Measurements from ENCODE around the gene XIAP. TPM values are rescaled to one million over a fixed set of nuclear protein-coding genes. Genes with fewer than 3 reads are reported as not detected.
"Not testable (repeated sequence)": the region's sequence is repeated elsewhere in the genome, so short reads cannot be mapped to it uniquely, and the experiment has no call there.

The XIAP gene
- polyA plus RNA-seq, 12 donors, result 30.6 to 39.2 (median 33.9) TPM; not detected in 1

DNA sequence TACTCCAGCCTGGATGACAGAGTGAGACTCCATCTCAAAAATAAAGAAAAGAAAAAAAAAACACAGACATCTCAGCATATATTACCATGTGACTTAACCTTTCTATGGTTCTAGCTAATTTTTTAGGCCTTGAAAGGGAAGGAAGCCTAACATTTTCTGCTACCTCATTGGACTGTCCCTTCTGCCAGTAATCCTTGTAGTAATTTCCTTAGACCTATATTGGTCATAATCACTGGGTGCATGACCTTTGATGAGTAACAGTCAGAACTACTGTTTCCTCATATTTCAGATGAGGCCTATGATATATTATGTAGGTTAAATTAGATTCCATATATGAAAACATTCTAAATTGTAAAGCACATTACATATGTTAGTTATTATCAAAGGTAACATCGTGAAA is 9.6 kb downstream of the XIAP start:
- DNase-seq, result no peak

DNA sequence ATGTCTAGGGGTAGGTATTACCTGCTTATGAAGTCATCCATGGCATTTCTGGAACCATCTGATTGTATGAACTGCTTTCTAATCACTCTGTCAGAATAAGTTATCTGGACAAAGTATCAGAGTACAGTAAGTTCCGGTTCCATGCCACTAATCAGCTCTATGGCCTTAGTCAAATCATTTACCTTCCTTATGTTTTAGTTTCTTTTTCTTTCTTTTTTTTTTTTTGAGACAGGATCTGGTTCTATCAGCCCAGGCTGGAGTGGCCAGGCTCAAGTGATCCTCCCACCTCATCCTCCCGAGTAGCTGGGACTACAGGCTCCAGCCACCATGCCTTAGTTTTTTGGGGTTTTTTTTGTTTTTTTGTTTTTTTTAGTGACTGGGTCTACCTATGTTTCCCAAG is 11.5 kb downstream of the XIAP start:
- DNase-seq, result no peak

DNA sequence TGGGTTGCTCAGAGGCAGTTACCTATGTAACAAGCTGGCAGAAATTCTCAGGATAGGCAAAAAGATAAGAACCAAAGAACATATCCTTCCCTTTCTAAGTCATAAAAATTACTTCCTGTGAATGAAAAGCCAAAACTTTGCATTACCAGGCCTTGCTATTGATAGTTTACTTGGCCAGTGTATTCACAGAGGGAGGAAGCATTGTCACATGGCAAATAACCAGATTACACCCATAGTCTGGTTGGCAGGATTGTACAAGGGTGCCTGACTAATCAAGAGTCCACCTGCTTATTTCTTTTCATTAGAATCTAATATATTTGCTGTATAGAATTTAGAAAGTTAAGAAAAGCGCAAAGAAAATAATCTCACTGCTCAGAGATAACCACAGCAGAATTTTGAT is 14.1 kb downstream of the XIAP start:
- DNase-seq, result no peak

GRCh38 chrX:123876177-123876576 is 16.3 kb downstream of the XIAP start:
- DNase-seq, result no peak

DNA sequence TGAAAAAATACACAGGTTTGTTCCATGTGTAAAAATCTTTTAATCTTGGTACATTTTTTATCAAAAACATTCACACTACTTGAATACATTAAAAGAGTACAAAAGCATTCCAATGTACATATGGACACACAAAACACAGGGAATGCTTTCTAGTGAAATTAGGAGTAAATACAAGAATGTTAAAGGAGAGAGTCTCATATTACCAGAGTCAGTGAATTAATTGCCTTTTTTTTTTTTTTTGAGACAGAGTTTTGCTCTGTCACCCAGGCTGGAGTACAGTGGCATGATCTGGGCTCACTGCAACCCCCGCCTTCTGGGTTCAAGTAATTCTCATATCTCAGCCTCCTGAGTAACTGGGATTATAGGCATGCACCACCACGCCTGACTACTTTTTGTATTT is 17.0 kb downstream of the XIAP start:
- DNase-seq, result no peak

DNA sequence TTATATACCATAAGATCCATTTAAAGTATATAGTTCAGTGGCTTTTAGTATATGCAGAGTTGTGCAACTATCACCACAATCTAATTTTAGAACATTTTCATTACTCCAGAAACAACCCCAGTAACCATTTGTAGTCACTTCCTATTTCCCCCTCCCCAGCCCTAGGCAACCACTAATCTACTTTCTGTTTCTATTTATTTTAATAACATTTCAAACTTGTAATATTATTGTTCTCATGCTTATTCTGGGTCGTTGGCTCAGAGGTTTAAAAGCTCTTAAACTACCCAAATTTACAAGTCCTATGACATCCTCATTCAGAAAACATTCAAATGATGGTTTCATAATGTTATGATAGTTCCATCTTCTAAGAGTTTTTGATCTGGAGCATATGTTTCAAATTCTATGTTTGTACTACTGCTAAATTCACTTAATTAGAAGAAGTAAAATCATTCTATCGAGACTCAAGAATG is 18.4 kb downstream of the XIAP start:
- no peak for DNase-seq

GRCh38 chrX:123881330-123881729 is 21.5 kb downstream of the XIAP start:
- no peak for DNase-seq

- DNase-seq, result peak; percentile 45
Measured at GRCh38 chrX:123882391-123882790, 22.5 kb downstream of the XIAP start.

- no peak for DNase-seq
Measured at GRCh38 chrX:123884809-123885408, 25.1 kb downstream of the XIAP start.

DNA sequence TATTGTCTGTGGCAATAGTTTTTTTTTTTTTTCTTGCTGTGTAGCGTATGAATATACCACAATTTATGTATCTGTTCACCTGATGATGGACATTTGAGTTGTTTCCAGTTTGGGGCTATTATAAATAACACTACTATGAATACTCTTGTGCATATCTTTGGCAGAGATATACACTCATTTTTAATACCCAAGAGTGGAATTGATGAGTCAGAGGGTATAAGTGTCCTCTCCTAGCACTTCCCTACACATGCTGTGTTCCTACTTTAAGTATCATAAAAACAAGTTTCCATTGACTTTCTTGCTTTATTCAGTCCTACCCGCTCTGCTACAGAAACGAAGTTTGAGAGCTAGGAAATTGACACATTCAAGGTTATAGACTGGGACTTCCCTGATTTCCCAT is 39.8 kb downstream of the XIAP start:
- no peak for DNase-seq

GRCh38 chrX:123903261-123903660 is 43.4 kb downstream of the XIAP start:
- not testable (repeated sequence) for DNase-seq

- no peak for DNase-seq
Measured at GRCh38 chrX:123905332-123905731, 45.5 kb downstream of the XIAP start.

DNA sequence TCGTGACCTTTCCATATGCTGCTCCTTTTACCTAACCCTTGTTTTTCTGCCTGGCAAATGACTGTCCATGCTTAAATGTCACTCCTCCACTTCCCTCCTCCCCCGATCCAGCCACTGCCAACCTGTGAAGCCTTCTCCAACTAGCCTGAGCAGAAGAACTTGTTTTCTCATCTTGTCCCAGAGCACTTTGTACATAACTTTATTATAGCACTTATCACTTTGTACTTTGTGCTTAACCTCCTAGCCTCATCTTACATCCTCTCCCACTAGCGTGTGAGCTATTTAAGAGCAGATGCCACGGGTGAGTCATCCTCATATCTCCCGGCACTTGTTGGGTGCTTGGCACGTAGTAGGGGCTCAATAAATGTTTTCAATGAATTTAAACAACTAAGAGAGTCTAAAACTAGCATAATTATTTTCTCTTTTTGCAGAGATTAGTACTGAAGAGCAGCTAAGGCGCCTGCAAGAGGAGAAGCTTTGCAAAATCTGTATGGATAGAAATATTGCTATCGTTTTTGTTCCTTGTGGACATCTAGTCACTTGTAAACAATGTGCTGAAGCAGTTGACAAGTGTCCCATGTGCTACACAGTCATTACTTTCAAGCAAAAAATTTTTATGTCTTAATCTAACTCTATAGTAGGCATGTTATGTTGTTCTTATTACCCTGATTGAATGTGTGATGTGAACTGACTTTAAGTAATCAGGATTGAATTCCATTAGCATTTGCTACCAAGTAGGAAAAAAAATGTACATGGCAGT is 46.9 kb downstream of the XIAP start:
- DNase-seq, result no peak

GRCh38 chrX:123909523-123909922 is 49.7 kb downstream of the XIAP start:
- no peak for DNase-seq

GRCh38 chrX:123917069-123917468 is 57.2 kb downstream of the XIAP start:
- DNase-seq, result no peak

DNA sequence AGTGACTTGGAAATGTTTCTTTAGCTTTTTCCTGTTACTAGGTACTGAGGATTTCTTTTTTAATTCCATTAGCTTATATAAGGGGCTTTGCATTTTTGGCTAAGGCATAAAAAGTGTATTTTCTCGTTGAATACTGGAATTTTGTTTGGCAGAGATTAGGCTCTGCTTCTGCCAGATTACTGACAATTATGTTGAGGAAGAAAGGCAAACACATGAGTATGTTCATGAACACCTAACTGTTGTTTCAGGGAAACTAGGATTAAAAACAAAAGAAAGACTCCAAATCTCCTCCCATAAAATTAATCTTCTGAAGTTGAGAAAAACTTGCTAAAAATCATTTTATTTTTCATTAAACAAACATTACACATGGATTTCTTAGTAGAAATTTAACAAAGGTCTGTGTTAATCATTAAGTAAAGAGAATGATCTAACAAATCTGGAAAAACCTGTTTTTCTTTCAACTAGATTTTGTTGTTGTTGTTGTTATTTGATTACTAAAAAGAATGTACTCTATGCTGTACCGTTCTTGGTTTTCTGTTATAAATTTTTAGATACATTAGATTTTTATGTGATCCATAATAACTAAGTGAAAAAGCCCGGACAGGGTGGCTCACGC is 58.4 kb downstream of the XIAP start:
- no peak for DNase-seq

DNA sequence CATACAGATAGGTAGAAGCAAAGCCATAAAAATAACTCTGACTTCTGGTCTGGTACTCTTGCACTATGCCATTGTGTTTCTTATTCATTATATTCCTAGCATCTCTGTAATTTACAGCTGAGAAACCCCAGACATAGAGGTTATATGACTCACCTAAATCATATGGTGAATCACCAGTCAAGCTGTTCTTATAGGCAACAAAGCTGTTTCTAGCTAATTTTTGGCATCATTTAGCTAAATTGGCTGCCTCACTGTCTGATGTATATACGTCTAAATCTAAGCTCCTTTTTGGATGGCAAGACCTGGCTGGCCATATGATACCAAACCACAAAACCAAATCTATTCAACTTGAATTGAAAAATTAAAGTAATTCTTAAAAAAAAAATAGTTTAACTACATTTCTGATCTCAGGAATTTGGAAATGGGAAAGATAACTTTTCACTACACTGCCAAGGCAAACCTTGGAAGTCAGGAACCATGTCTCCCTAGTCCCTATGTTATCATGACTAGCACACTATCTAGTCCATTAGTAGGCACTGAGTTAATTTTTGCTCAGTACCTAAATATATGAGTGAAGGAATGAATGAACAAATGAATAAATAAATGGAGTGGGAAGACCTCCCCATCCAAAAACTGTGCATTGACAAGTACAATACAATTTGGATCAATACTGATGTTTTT is 60.4 kb downstream of the XIAP start:
- no peak for DNase-seq

DNA sequence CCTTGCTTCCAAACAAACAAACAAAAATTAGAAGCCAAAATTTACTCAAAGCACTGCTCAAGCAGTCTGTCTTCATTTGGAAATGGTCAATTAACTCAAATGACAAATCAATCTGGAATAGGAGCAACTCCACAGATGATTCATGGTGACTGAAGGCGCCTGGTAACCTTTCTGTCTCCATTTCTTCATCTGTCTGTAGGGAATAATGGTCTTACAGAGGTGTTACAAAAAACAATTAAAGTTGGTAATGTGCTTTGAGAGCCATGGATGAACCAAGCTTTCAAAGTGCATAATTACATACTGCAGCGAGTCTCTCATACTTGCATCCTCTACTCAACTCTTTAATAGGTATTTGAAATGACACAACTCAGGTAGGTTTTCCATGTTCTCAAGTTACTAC is 63.4 kb downstream of the XIAP start:
- no peak for DNase-seq

GRCh38 chrX:123924186-123924585 is 64.3 kb downstream of the XIAP start:
- DNase-seq, result no peak

- DNase-seq, result no peak
Measured at GRCh38 chrX:123927845-123928244, 68.0 kb downstream of the XIAP start.

DNA sequence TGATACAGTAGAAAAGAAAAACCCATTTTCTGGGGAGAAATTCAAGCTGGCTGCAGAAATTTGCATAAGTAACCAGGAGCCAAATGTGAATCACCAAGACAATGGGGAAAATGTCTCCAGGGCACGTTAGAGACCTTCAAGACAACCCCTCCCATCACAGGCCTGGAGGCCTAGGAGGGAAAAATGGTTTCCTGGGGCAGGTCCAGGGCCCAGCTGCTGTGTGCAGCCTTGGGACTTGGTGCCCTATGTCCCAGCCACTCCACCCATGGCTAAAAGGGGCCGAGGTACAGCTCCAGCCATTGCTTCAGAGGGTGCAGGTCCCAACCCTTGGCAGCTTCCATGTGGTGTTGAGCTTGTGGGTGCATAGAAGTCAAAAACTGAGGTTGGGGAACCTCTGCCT is 72.2 kb downstream of the XIAP start:
- not testable (repeated sequence) for DNase-seq

- DNase-seq, result no peak
Measured at GRCh38 chrX:123943074-123943473, 83.2 kb downstream of the XIAP start.

GRCh38 chrX:123943488-123943887 is 83.6 kb downstream of the XIAP start:
- DNase-seq, result no peak
